HCT116 (cell line): Measurements from ENCODE around the gene TTC38. TPM values are rescaled to one million over a fixed set of nuclear protein-coding genes. Genes with fewer than 3 reads are reported as not detected.
A peak's percentile ranks its signal among the peaks of the same experiment; 100 is the strongest.

Experiments used
- ATAC-seq: fragments of 200-7000 bp; cut with Tn5 transposase; 2 replicates; pipeline ENCODE4 v1.9.1; 2020; ENCODE audit warnings: mild to moderate bottlenecking, moderate library complexity
- BruUV-seq: library from RNA; stranded (reverse); fragments of 400-500 nt; replicated peaks from 2 replicates; lab custom pipeline; 2021; lab: Mats Ljungman, UMichigan
- CTCF ChIA-PET: fragments of 300-600 bp; sonication (Branson Sonifier 250); formaldehyde crosslinking; loops from one replicate; lab custom pipeline; 2021; ENCODE audit warnings: antibody characterized with exemption; lab: Charles Lee
- POLR2A ChIA-PET: fragments of 300-600, 350-600 bp; sonication (Branson Sonifier 250); formaldehyde crosslinking; loops from one replicate; lab custom pipeline; 2021; ENCODE audit warnings: antibody characterized with exemption; lab: Charles Lee
- RAD21 ChIA-PET, 2 experiments: fragments of 300-600 bp; sonication (Branson Sonifier 250); formaldehyde crosslinking; loops; one replicate each; lab custom pipeline; 2023; ENCODE audit warnings: low total read pairs in 2 of 2; ENCODE audit not compliant: uncharacterized antibody in 2 of 2, unreplicated experiment in 2 of 2, low non-redundant PET in 1 of 2; lab: Charles Lee
- DNase-seq: peaks from one replicate; pipeline ENCODE4 v3.0.0-alpha.2; 2010; ENCODE audit warnings: low read depth, low spot score
- H2AFZ ChIP-seq: fragments of 200-600 bp; shearing (Covaris generic), sonication (generic); 2 replicates; pipeline ENCODE4 v1.6.1; 2017; ENCODE audit warnings: low read depth, mixed run types, mixed read lengths, antibody characterized with exemption, low read length; ENCODE audit not compliant: poor library complexity, severe bottlenecking
- H3K27ac ChIP-seq: 2 replicates; pipeline ENCODE4 v1.5.1; 2012; ENCODE audit warnings: low read depth, low read length
- H3K27me3 ChIP-seq: fragments of 200-600 bp; sonication (generic); 2 replicates; pipeline ENCODE4 v1.6.1; 2016; ENCODE audit warnings: mixed run types, low read length, mixed read lengths; ENCODE audit not compliant: insufficient read depth
- H3K36me3 ChIP-seq, 2 experiments: fragments of 200-500 bp in 1 of 2; fragments of 200-600 bp in 1 of 2; sonication (Bioruptor generic) in 1 of 2; sonication (generic) in 1 of 2; 2 replicates each; pipeline versions ENCODE4 v1.5.1 to v1.6.1; 2014 to 2016; ENCODE audit warnings: low read length in 2 of 2, inconsistent platforms in 1 of 2, mixed read lengths in 1 of 2, mixed run types in 1 of 2; ENCODE audit not compliant: insufficient read depth in 2 of 2, control insufficient read depth in 1 of 2
- H3K4me1 ChIP-seq, 2 experiments: fragments of 200-600 bp in 1 of 2; sonication (generic) in 1 of 2; 2 replicates each; pipeline versions ENCODE4 v1.5.1 to v1.6.1; 2012 to 2017; ENCODE audit warnings: low read length in 2 of 2, inconsistent platforms in 1 of 2, mild to moderate bottlenecking in 1 of 2, mixed read lengths in 1 of 2, mixed run types in 1 of 2, moderate library complexity in 1 of 2; ENCODE audit not compliant: insufficient read depth in 2 of 2, control insufficient read depth in 1 of 2
- H3K4me2 ChIP-seq: fragments of 200-600 bp; sonication (generic); 2 replicates; pipeline ENCODE4 v1.6.1; 2017; ENCODE audit warnings: mixed run types, low read length, mixed read lengths
- H3K4me3 ChIP-seq, 2 experiments: fragments of 200-600 bp in 1 of 2; sonication (generic) in 1 of 2; replicated peaks in 1 of 2; 2 replicates each; pipeline ENCODE4 v1.5.1; 2011 to 2016; ENCODE audit warnings: low read length in 2 of 2, control low read depth in 1 of 2, low read depth in 1 of 2, mild to moderate bottlenecking in 1 of 2, mixed read lengths in 1 of 2, mixed run types in 1 of 2
- H3K79me2 ChIP-seq: fragments of 200-600 bp; sonication (generic); 2 replicates; pipeline ENCODE4 v1.6.1; 2017; ENCODE audit warnings: mild to moderate bottlenecking, mixed run types, low read length, moderate library complexity, mixed read lengths; ENCODE audit not compliant: insufficient read depth
- H3K9ac ChIP-seq: fragments of 200-600 bp; sonication (generic); 2 replicates; pipeline ENCODE4 v1.6.1; 2016; ENCODE audit warnings: low read length, mixed read lengths
- H3K9me2 ChIP-seq: fragments of 200-600 bp; sonication (generic), shearing (Covaris generic); 2 replicates; pipeline ENCODE4 v1.6.1; 2017; ENCODE audit warnings: mixed run types, mild to moderate bottlenecking, moderate library complexity; ENCODE audit not compliant: insufficient read depth
- H3K9me3 ChIP-seq, 2 experiments: fragments of 200-500 bp in 1 of 2; fragments of 200-600 bp in 1 of 2; sonication (Bioruptor generic) in 1 of 2; sonication (generic) in 1 of 2; 2 replicates each; pipeline ENCODE4 v1.6.1; 2014 to 2017; ENCODE audit warnings: low read length in 2 of 2, mixed read lengths in 2 of 2, inconsistent platforms in 1 of 2, low read depth in 1 of 2, mild to moderate bottlenecking in 1 of 2, mixed run types in 1 of 2, moderate library complexity in 1 of 2; ENCODE audit not compliant: control insufficient read depth in 1 of 2, insufficient read depth in 1 of 2
- H4K20me1 ChIP-seq: fragments of 200-600 bp; sonication (generic), shearing (Covaris generic); 2 replicates; pipeline ENCODE4 v1.6.1; 2017; ENCODE audit warnings: mixed run types, mild to moderate bottlenecking, moderate library complexity; ENCODE audit not compliant: insufficient read depth
- CEBPB ChIP-seq: IDR thresholded peaks from 2 replicates; pipeline ENCODE4 v1.6.1; 2012; ENCODE audit warnings: low read depth
- POLR2A ChIP-seq: IDR thresholded peaks from 2 replicates; pipeline ENCODE4 v1.7.0; 2011; ENCODE audit warnings: borderline replicate concordance; ENCODE audit not compliant: insufficient read depth, insufficient read length; ENCODE audit errors: extremely low read depth
- REST ChIP-seq: IDR thresholded peaks from 2 replicates; pipeline ENCODE4 v1.6.1; 2012; ENCODE audit warnings: low read depth
- ZFX ChIP-seq: fragments of 450-650 bp; IDR thresholded peaks from 2 replicates; pipeline ENCODE4 v1.6.1; 2017
- intact Hi-C: fragments of 100-400 bp; cut with micrococcal nuclease; formaldehyde crosslinking; loops from 2 replicates; pipeline ENCODE4 v1.10.0; 2022
- total RNA-seq: library from RNA; stranded (reverse); gene quantifications from one replicate; pipeline ENCODE4 v1.2.1, GENCODE V29; 2021; ENCODE audit not compliant: unreplicated experiment

TTC38 gene
- total RNA-seq, 1 experiment from 2014 or later: 22.9 TPM

- TF ChIP-seq REST: no peak
- peak; percentile 83 for TF ChIP-seq POLR2A
These were observed 28.7 kb downstream of the TTC38 start, which contains the start of gene GTSE1 (continued) for GRCh38 chr22:46296257-46297150.

- ChIA-PET RAD21 (no interaction called here), POLR2A (no interaction called here), CTCF (no interaction called here)
- intact Hi-C loops: loop anchor here (5.0 kb wide), 1 partner anchor 175 kb away; no protein-coding TSS in a partner anchor
- H4K20me1 ChIP-seq: no peaks in the 10 kb centered on the region
- no peak overlapping the region for H2AFZ ChIP-seq
- no peaks in the 10 kb centered on the region for H3K9me3 ChIP-seq
- TSS peak; percentile 61 for BruUV-seq
- TF ChIP-seq ZFX: peak; percentile 13; the same call in 1 of the 2 replicates
- no peak for TF ChIP-seq CEBPB
- H3K27me3 ChIP-seq: no peaks in the 10 kb centered on the region
- peaks cover 48% of the 10 kb centered on the region for H3K79me2 ChIP-seq
- peaks cover 12 to 21% of the 10 kb centered on the region in 2 experiments; a peak in 3 of 4 replicates for H3K4me1 ChIP-seq
- H3K36me3 ChIP-seq: peaks cover 12 to 30% of the 10 kb centered on the region in 2 experiments; a peak in 3 of 4 replicates
- peak overlapping the region; percentile 86 for H3K27ac ChIP-seq
- H3K9me2 ChIP-seq: no peaks in the 10 kb centered on the region
- DNase-seq: no peak
- peak overlapping the region; percentile 83 to 95 for H3K4me3 ChIP-seq
- H3K9ac ChIP-seq: peak overlapping the region; percentile 73
- peak; percentile 30 for ATAC-seq
- H3K4me2 ChIP-seq: peak overlapping the region; percentile 91
These were observed 29.5 kb downstream of the TTC38 start for GRCh38 chr22:46297151-46297812.
